SK-N-SH (cell line): ENCODE measurements around the gene MAST4. TPM values are rescaled to one million over a fixed set of nuclear protein-coding genes. Genes with fewer than 3 reads are reported as not detected.
"Not testable (repeated sequence)": the region's sequence is repeated elsewhere in the genome, so short reads cannot be mapped to it uniquely, and the experiment has no call there.

ENCODE experiments used
- CTCF ChIA-PET: fragments of 300-600, 350-600 bp; formaldehyde crosslinking; extraction: SDS; loops from one replicate; lab custom pipeline; 2021; lab: Yijun Ruan, JAX
- POLR2A ChIA-PET: fragments of 350-600 bp; sonication (Branson Sonifier 250); formaldehyde crosslinking; extraction: SDS; loops from one replicate; lab custom pipeline; 2020; ENCODE audit warnings: antibody characterized with exemption, inconsistent platforms; lab: Yijun Ruan, JAX
- DNase-seq: peaks from one replicate; pipeline ENCODE4 v3.0.0; 2012
- H2AFZ ChIP-seq: fragments of 200-600 bp; sonication (generic); 2 replicates; pipeline ENCODE4 v1.8.1; 2016; ENCODE audit warnings: antibody characterized with exemption, mild to moderate bottlenecking, low read depth
- H3F3A ChIP-seq: fragments of 200-600 bp; sonication (generic); replicated peaks from 2 replicates; pipeline ENCODE3; 2016; ENCODE audit warnings: antibody characterized with exemption, mild to moderate bottlenecking; ENCODE audit not compliant: insufficient read depth
- H3K27ac ChIP-seq, 2 experiments: fragments of 200-500 bp in 1 of 2; fragments of 200-600 bp in 1 of 2; sonication (Bioruptor generic) in 1 of 2; sonication (generic), shearing (Covaris generic) in 1 of 2; 2 replicates each; pipeline versions ENCODE4 v1.5.1 to v1.6.1; 2014 to 2016; ENCODE audit warnings: low read depth in 2 of 2, inconsistent platforms in 1 of 2, low read length in 1 of 2, mild to moderate bottlenecking in 1 of 2, mixed read lengths in 1 of 2
- H3K27me3 ChIP-seq: fragments of 200-600 bp; sonication (generic), shearing (Covaris generic); 2 replicates; pipeline ENCODE4 v1.6.1; 2016; ENCODE audit warnings: mixed run types; ENCODE audit not compliant: insufficient read depth
- H3K36me3 ChIP-seq, 2 experiments: fragments of 200-500 bp in 1 of 2; fragments of 200-600 bp in 1 of 2; sonication (Bioruptor generic) in 1 of 2; sonication (generic) in 1 of 2; replicated peaks in 1 of 2; 2 replicates each; pipeline versions ENCODE3 to v1.5.1; 2014 to 2016; ENCODE audit warnings: low read length in 1 of 2, mild to moderate bottlenecking in 1 of 2; ENCODE audit not compliant: insufficient read depth in 2 of 2, control insufficient read depth in 1 of 2
- H3K4me1 ChIP-seq, 2 experiments: fragments of 200-500 bp in 1 of 2; fragments of 200-600 bp in 1 of 2; sonication (Bioruptor generic) in 1 of 2; sonication (generic), shearing (Covaris generic) in 1 of 2; 2 replicates each; pipeline versions ENCODE4 v1.5.1 to v1.6.1; 2014 to 2016; ENCODE audit warnings: low read depth in 1 of 2, low read length in 1 of 2, mixed run types in 1 of 2; ENCODE audit not compliant: insufficient read depth in 2 of 2, control insufficient read depth in 1 of 2
- H3K4me2 ChIP-seq: fragments of 200-600 bp; sonication (generic), shearing (Covaris generic); 2 replicates; pipeline ENCODE4 v1.6.1; 2017; ENCODE audit warnings: mixed run types
- H3K4me3 ChIP-seq, 2 experiments: fragments of 200-500 bp in 1 of 2; fragments of 200-600 bp in 1 of 2; sonication (Bioruptor generic) in 1 of 2; sonication (generic), shearing (Covaris generic) in 1 of 2; 2 replicates each; pipeline versions ENCODE4 v1.5.1 to v1.8.1; 2014 to 2016; ENCODE audit warnings: low read depth in 2 of 2, inconsistent platforms in 1 of 2, low read length in 1 of 2, mild to moderate bottlenecking in 1 of 2, mixed read lengths in 1 of 2, moderate library complexity in 1 of 2
- H3K79me2 ChIP-seq: fragments of 200-600 bp; sonication (generic); 2 replicates; pipeline ENCODE4 v1.8.1; 2017; ENCODE audit warnings: mild to moderate bottlenecking; ENCODE audit not compliant: insufficient read depth
- H3K9ac ChIP-seq: fragments of 200-600 bp; sonication (generic); 2 replicates; pipeline ENCODE4 v1.6.1; 2017; ENCODE audit warnings: mixed run types
- H3K9me2 ChIP-seq: fragments of 200-600 bp; sonication (generic); 2 replicates; pipeline ENCODE4 v1.6.1; 2017; ENCODE audit warnings: mixed run types
- H3K9me3 ChIP-seq: fragments of 200-600 bp; sonication (generic); 2 replicates; pipeline ENCODE4 v1.6.1; 2017; ENCODE audit warnings: mixed run types, mild to moderate bottlenecking, moderate library complexity
- H4K20me1 ChIP-seq: fragments of 200-600 bp; sonication (generic); 2 replicates; pipeline ENCODE4 v1.6.1; 2017; ENCODE audit warnings: mild to moderate bottlenecking, mixed run types; ENCODE audit not compliant: insufficient read depth
- ELF1 ChIP-seq: IDR thresholded peaks from 2 replicates; pipeline ENCODE4 v1.4.0; 2012
- EP300 ChIP-seq, 2 experiments: IDR thresholded peaks; 2 replicates each; pipeline versions ENCODE4 v1.4.0 to v1.6.1; 2012; ENCODE audit warnings: borderline replicate concordance in 1 of 2, low read depth in 1 of 2, low read length in 1 of 2
- FOXJ3 ChIP-seq: sonication (generic); formaldehyde crosslinking; IDR thresholded peaks from 2 replicates; pipeline ENCODE4 v1.5.1; 2020; ENCODE audit warnings: mild to moderate bottlenecking, missing genetic modification reagents
- FOXM1 ChIP-seq: IDR thresholded peaks from 2 replicates; pipeline ENCODE4 v1.4.0; 2012; ENCODE audit warnings: low read depth, mild to moderate bottlenecking
- MXI1 ChIP-seq: IDR thresholded peaks from 2 replicates; pipeline ENCODE4 v1.6.1; 2012; ENCODE audit warnings: mild to moderate bottlenecking, low read depth, low read length, improper control_type of control experiment
- RFX5 ChIP-seq: IDR thresholded peaks from 2 replicates; pipeline ENCODE4 v1.6.1; 2012; ENCODE audit warnings: mild to moderate bottlenecking, improper control_type of control experiment, low read length
- RXRA ChIP-seq: IDR thresholded peaks from 2 replicates; pipeline ENCODE4 v1.4.0; 2012; ENCODE audit warnings: low read depth, mild to moderate bottlenecking, borderline replicate concordance
- YY1 ChIP-seq: IDR thresholded peaks from 2 replicates; pipeline ENCODE4 v1.4.0; 2012; ENCODE audit warnings: low read depth, mild to moderate bottlenecking
- WGBS: methylation state at CpG from one replicate; pipeline ENCODE4 v1.1.6; 2017; ENCODE audit warnings: low lambda C conversion rate; 5-methylcytosine and 5-hydroxymethylcytosine counted together
- polyA plus RNA-seq, 3 experiments: library from polyadenylated mRNA; depleted of rRNA; stranded (reverse); fragments of >200 nt; gene quantifications; 2 replicates each; pipeline ENCODE4 v1.2.3, GENCODE V29; 2012
- TF ChIP-seq, protein P1 (sequence below): IDR thresholded peaks from 2 replicates; pipeline ENCODE4 v1.4.0; 2012; ENCODE audit warnings: low read depth
- TF ChIP-seq, protein P2 (sequence below): IDR thresholded peaks from 2 replicates; pipeline ENCODE4; 2012
- TF ChIP-seq, protein P3 (sequence below): IDR thresholded peaks from 2 replicates; pipeline ENCODE4 v1.4.0; 2012; ENCODE audit warnings: low read depth, borderline replicate concordance

Gene MAST4
- polyA plus RNA-seq, 1 of the 3 experiments (the other 2 are of a cell fraction): 2.2 TPM

DNA sequence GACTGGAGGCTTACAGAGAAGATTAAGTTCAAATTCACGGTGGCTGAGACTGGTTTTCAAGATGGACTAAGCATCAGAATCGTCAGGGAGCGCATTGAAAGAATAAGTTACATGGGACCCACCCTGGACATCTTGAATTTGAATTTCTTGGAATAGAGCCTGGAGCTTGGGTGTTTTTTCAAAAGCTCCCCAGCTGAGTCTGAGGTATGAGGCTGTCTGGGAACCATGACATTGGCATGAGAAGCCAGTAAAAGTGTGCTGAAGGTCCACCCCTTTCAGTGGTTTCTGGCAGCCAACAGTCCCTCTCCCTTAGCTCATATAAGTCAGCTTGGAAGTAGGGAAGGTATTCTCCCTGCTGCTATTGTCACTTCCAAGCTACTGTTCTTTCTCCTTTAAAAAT lies 97.8 kb downstream of the MAST4 start:
- Histone ChIP-seq H3K79me2 (no peaks in the 10 kb centered on the region; the same call in 1 of the 2 replicates), H3K9me2 (no peaks in the 10 kb centered on the region), H3K27me3 (no peaks in the 10 kb centered on the region), H3K9me3 (no peaks in the 10 kb centered on the region), H3K9ac (no peak overlapping the region), H3K36me3 (no peaks in the 10 kb centered on the region), H2AFZ (no peak overlapping the region), H4K20me1 (no peaks in the 10 kb centered on the region), H3K27ac (no peak overlapping the region), H3F3A (no peaks in the 10 kb centered on the region), H3K4me2 (no peak overlapping the region), H3K4me3 (no peak overlapping the region), H3K4me1 (no peaks in the 10 kb centered on the region)
- ChIA-PET POLR2A (no interaction called here), CTCF (interaction anchor here (0.6 to 1.2 kb wide), 3 partner anchors 13 to 431 kb away, joined by 3 to 5 read pairs (median 3); no protein-coding TSS in a partner anchor)
- DNase-seq: no peak
- TF ChIP-seq FOXJ3 (CRISPR knock-in tag) (no peak), YY1 (no peak), RFX5 (no peak), FOXM1 (no peak), MXI1 (no peak), ELF1 (no peak), RXRA (no peak), EP300 (IDR thresholded peaks at IDR 0.05; ENCODE audit: borderline replicate concordance in 1 of 2, low read depth in 1 of 2, low read length in 1 of 2) (no peak)
- TF ChIP-seq, protein P1, sequence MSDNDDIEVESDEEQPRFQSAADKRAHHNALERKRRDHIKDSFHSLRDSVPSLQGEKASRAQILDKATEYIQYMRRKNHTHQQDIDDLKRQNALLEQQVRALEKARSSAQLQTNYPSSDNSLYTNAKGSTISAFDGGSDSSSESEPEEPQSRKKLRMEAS: no peak
- TF ChIP-seq, protein P2, sequence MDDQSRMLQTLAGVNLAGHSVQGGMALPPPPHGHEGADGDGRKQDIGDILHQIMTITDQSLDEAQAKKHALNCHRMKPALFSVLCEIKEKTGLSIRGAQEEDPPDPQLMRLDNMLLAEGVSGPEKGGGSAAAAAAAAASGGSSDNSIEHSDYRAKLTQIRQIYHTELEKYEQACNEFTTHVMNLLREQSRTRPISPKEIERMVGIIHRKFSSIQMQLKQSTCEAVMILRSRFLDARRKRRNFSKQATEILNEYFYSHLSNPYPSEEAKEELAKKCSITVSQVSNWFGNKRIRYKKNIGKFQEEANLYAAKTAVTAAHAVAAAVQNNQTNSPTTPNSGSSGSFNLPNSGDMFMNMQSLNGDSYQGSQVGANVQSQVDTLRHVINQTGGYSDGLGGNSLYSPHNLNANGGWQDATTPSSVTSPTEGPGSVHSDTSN: no peak
- TF ChIP-seq, protein P3, sequence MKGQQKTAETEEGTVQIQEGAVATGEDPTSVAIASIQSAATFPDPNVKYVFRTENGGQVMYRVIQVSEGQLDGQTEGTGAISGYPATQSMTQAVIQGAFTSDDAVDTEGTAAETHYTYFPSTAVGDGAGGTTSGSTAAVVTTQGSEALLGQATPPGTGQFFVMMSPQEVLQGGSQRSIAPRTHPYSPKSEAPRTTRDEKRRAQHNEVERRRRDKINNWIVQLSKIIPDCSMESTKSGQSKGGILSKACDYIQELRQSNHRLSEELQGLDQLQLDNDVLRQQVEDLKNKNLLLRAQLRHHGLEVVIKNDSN: no peak
- 43% methylated on average over 3 of the region's 3 CpGs for WGBS

DNA sequence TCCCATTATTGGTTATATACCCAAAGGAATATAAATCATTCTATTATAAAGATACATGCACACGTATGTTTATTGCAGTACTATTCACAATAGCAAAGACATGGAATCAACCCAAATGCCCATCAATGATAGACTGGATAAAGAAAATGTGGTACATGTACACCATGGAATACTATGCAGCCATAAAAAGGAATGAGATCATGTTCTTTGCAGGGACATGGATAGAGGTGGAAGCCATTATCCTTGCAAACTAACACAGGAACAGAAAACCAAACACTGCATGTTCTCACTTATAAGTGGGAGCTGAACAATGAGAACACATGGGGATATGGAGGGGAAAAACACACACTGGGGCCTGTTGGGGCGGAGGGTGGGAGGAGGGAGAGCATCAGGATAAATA lies 99.6 kb downstream of the MAST4 start:
- H3K9ac ChIP-seq, H3K27me3 ChIP-seq, H3K4me1 ChIP-seq, H2AFZ ChIP-seq, DNase-seq, H3F3A ChIP-seq, H3K9me2 ChIP-seq, H3K9me3 ChIP-seq, H3K4me2 ChIP-seq, H3K36me3 ChIP-seq, H3K4me3 ChIP-seq, CTCF ChIA-PET, H3K79me2 ChIP-seq, H4K20me1 ChIP-seq, H3K27ac ChIP-seq, POLR2A ChIA-PET: not testable (repeated sequence)
- 31% methylated on average over 2 of the region's 2 CpGs for WGBS
